22Rv1 (cell line): Measurements from ENCODE around the gene GADL1.

Source experiments
- CTCF ChIP-seq: fragments of 450-650 bp; IDR thresholded peaks from 2 replicates; pipeline ENCODE4 v1.5.1; 2017; ENCODE audit warnings: mild to moderate bottlenecking
- ZFX ChIP-seq: fragments of 450-650 bp; IDR thresholded peaks from 2 replicates; pipeline ENCODE4 v1.6.1; 2017; ENCODE audit warnings: antibody characterized with exemption, borderline replicate concordance

DNA sequence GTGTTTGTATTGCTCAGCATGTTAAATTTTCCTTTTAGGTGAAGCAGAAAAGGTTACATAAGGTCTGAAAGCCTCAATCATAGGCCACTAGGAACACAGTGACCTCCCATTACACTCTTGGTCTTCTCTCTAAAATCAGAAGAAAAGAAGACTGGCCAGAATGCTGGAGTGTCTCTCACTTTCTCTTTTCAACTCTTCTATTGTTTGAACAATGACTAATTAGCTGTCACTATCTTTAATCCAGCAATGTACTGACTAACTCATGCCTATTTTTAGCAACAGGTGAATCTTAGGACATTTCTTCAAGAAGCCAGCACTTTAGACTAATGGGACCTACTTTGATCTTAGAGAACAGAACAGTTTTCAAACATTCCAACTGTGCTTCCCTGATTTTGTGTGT lies 145.2 kb downstream of the GADL1 start:
- TF ChIP-seq CTCF (no peak), ZFX (no peak)
